Caco-2 (cell line): ENCODE measurements around the gene LRP1B. TPM values are rescaled to one million over a fixed set of nuclear protein-coding genes. Genes with fewer than 3 reads are reported as not detected.

ENCODE experiments used
- BruUV-seq: library from RNA; stranded (reverse); fragments of 400-500 nt; replicated peaks from 2 replicates; lab custom pipeline; 2021; lab: Mats Ljungman, UMichigan
- CTCF ChIA-PET: fragments of 300-600 bp; sonication (Branson Sonifier 250); formaldehyde crosslinking; loops from one replicate; lab custom pipeline; 2022; ENCODE audit warnings: antibody characterized with exemption; lab: Charles Lee
- POLR2A ChIA-PET: fragments of 300-600 bp; sonication (Branson Sonifier 250); formaldehyde crosslinking; loops from one replicate; lab custom pipeline; 2022; ENCODE audit warnings: antibody characterized with exemption; lab: Charles Lee
- DNase-seq, 2 experiments: peaks; one replicate each; pipeline versions ENCODE4 v3.0.0 to v3.0.0-alpha.2; 2020 to 2022
- H3K27me3 ChIP-seq: replicated peaks from 2 replicates; pipeline ENCODE4 v1.6.0; 2011; ENCODE audit warnings: low read length; ENCODE audit not compliant: control insufficient read depth, insufficient read depth
- H3K36me3 ChIP-seq: 2 replicates; pipeline ENCODE4 v1.5.1; 2011; ENCODE audit warnings: low read length; ENCODE audit not compliant: control insufficient read depth, insufficient read depth
- H3K4me1 ChIP-seq: fragments of 250-450 bp; sonication (Bioruptor Pico); 2 replicates; pipeline ENCODE4 v1.5.1; 2020; ENCODE audit warnings: mild to moderate bottlenecking
- H3K4me3 ChIP-seq: 2 replicates; pipeline ENCODE4 v1.5.1; 2011; ENCODE audit warnings: low read depth, mild to moderate bottlenecking, control low read depth, low read length
- H3K9me3 ChIP-seq: fragments of 250-450 bp; sonication (Bioruptor Pico); 2 replicates; pipeline ENCODE4 v1.5.1; 2020; ENCODE audit warnings: mild to moderate bottlenecking, moderate library complexity
- H3K27ac Mint-ChIP-seq: one replicate; pipeline ENCODE4 v1.8.0; 2022; ENCODE audit warnings: mixed read lengths; ENCODE audit not compliant: unreplicated experiment
- H3K27me3 Mint-ChIP-seq: one replicate; pipeline ENCODE4 v1.8.0; 2022; ENCODE audit warnings: mixed read lengths; ENCODE audit not compliant: insufficient read depth, unreplicated experiment
- H3K36me3 Mint-ChIP-seq: one replicate; pipeline ENCODE4 v1.8.0; 2022; ENCODE audit warnings: mild to moderate bottlenecking, mixed read lengths; ENCODE audit not compliant: insufficient read depth, unreplicated experiment
- H3K4me1 Mint-ChIP-seq: one replicate; pipeline ENCODE4 v1.8.0; 2022; ENCODE audit warnings: low read depth, mixed read lengths; ENCODE audit not compliant: unreplicated experiment
- H3K4me3 Mint-ChIP-seq: one replicate; pipeline ENCODE4 v1.8.0; 2022; ENCODE audit warnings: mild to moderate bottlenecking, moderate library complexity, mixed read lengths; ENCODE audit not compliant: unreplicated experiment
- H3K9me3 Mint-ChIP-seq: one replicate; pipeline ENCODE4 v1.8.0; 2022; ENCODE audit warnings: mixed read lengths; ENCODE audit not compliant: unreplicated experiment
- intact Hi-C: fragments of 100-400 bp; cut with micrococcal nuclease; formaldehyde crosslinking; loops from one replicate; pipeline ENCODE4 v1.10.0; 2022; ENCODE audit not compliant: unreplicated experiment
- total RNA-seq: library from RNA; stranded (reverse); gene quantifications from 2 replicates; pipeline ENCODE4 v1.2.3, GENCODE V29; 2022
- TF ChIP-seq, protein P1 (sequence below), 2 experiments: fragments of 200-600 bp in 1 of 2; IDR thresholded peaks; 1 replicate in 1 of 2; 2 replicates in 1 of 2; pipeline versions ENCODE4 v1.5.1 to v1.8.0; 2011 to 2022; ENCODE audit warnings: antibody characterized with exemption in 1 of 2, control low read depth in 1 of 2, inconsistent platforms in 1 of 2, low read depth in 1 of 2, low read length in 1 of 2, mild to moderate bottlenecking in 1 of 2, moderate library complexity in 1 of 2; ENCODE audit not compliant: insufficient read depth in 1 of 2, severe bottlenecking in 1 of 2, unreplicated experiment in 1 of 2

The LRP1B gene
- total RNA-seq, 1 experiment from 2014 or later = not detected

DNA sequence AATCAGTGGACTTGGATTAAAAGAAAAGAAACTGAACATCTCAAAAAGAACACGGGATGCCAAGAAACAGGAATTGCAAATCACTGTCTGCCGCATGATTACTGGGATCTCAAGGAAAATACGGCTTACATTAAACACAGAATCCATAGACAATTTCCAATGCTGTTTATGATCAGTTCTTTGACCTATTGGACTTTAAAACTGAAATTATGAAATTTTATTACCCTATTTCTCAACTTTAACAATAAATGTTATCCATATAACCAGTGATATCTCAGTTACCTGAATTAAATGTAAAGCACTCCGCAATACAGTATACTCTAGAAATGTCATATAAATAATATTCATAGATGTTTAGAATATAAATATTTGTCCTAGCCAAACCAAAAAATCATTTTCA lies 1793.8 kb downstream of the LRP1B start:
- DNase-seq = no peak
- Mint-ChIP-seq H3K9me3 (no peaks in the 10 kb centered on the region), H3K4me1 (no peaks in the 10 kb centered on the region), H3K4me3 (no peak overlapping the region), H3K27me3 (no peaks in the 10 kb centered on the region), H3K36me3 (no peaks in the 10 kb centered on the region), H3K27ac (no peak overlapping the region)
- no peaks in the 10 kb centered on the region for H3K36me3 ChIP-seq
- no peaks in the 10 kb centered on the region for H3K9me3 ChIP-seq
- no peak overlapping the region for H3K4me3 ChIP-seq
- TF ChIP-seq, protein P1, sequence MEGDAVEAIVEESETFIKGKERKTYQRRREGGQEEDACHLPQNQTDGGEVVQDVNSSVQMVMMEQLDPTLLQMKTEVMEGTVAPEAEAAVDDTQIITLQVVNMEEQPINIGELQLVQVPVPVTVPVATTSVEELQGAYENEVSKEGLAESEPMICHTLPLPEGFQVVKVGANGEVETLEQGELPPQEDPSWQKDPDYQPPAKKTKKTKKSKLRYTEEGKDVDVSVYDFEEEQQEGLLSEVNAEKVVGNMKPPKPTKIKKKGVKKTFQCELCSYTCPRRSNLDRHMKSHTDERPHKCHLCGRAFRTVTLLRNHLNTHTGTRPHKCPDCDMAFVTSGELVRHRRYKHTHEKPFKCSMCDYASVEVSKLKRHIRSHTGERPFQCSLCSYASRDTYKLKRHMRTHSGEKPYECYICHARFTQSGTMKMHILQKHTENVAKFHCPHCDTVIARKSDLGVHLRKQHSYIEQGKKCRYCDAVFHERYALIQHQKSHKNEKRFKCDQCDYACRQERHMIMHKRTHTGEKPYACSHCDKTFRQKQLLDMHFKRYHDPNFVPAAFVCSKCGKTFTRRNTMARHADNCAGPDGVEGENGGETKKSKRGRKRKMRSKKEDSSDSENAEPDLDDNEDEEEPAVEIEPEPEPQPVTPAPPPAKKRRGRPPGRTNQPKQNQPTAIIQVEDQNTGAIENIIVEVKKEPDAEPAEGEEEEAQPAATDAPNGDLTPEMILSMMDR (IDR thresholded peaks at IDR 0.05; ENCODE audit: insufficient read depth in 1 of 2, low read depth in 1 of 2, low read length in 1 of 2, severe bottlenecking in 1 of 2, unreplicated experiment in 1 of 2) = no peak
- no TSS peak for BruUV-seq
- H3K27me3 ChIP-seq = no peaks in the 10 kb centered on the region
- POLR2A ChIA-PET = no interaction called here
- intact Hi-C loops = no loop called here
- H3K4me1 ChIP-seq = no peaks in the 10 kb centered on the region
- CTCF ChIA-PET = no interaction called here

DNA sequence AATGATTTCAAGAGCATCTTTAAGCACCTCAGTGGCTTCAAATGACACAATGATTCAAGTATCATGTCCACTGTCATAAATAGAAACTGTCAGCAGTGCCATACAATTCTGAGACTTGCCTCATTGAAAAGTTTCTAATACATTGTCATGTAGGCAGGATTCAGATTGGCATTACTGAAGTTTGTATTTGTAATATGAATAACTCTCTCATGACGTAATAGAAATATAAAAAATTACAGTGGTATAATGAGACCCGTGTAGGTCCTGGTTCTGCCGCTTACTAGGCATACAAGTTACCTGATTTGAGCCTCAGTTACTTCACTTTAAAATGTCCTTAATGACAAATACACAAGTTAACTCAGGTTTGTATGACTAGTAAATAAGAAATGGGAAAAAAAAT lies 1814.5 kb downstream of the LRP1B start:
- no peaks in the 10 kb centered on the region for H3K9me3 Mint-ChIP-seq
- no peak for DNase-seq
- H3K27ac Mint-ChIP-seq = no peak overlapping the region
- H3K36me3 Mint-ChIP-seq = no peaks in the 10 kb centered on the region
- ChIA-PET CTCF (no interaction called here), POLR2A (no interaction called here)
- no TSS peak for BruUV-seq
- TF ChIP-seq, protein P1 (IDR thresholded peaks at IDR 0.05; ENCODE audit: insufficient read depth in 1 of 2, low read depth in 1 of 2, low read length in 1 of 2, severe bottlenecking in 1 of 2, unreplicated experiment in 1 of 2) = no peak
- H3K4me3 Mint-ChIP-seq = no peak overlapping the region
- Histone ChIP-seq H3K4me1 (no peaks in the 10 kb centered on the region), H3K36me3 (no peaks in the 10 kb centered on the region), H3K27me3 (no peaks in the 10 kb centered on the region), H3K4me3 (no peak overlapping the region), H3K9me3 (no peaks in the 10 kb centered on the region)
- H3K27me3 Mint-ChIP-seq = peaks cover 3% of the 10 kb centered on the region
- H3K4me1 Mint-ChIP-seq = no peaks in the 10 kb centered on the region
- intact Hi-C loops = no loop called here

DNA sequence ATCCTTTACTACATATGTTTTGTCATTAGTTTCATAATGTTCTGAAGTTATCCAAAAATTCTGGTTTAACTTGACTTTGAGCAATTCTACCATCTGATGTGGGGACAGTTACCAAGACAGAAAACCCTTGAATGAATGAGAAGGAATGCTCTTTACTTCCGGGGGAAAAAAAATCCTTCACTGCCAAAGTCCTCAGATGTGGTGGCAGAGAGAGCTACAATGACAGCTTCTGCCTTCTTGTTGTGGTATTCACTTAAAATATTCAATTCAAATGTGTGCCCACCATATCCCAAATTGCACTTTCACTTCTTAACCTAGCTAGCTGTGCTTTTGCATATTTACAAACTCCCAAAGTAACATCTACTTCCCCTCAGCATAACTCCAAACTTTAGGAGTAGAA lies 1818.9 kb downstream of the LRP1B start:
- Mint-ChIP-seq H3K36me3 (no peaks in the 10 kb centered on the region), H3K9me3 (no peaks in the 10 kb centered on the region), H3K4me1 (no peaks in the 10 kb centered on the region), H3K27ac (no peak overlapping the region), H3K27me3 (peaks cover 2% of the 10 kb centered on the region), H3K4me3 (no peak overlapping the region)
- no peak for DNase-seq
- BruUV-seq = no TSS peak
- intact Hi-C loops = no loop called here
- ChIA-PET POLR2A (no interaction called here), CTCF (no interaction called here)
- Histone ChIP-seq H3K4me3 (no peak overlapping the region), H3K36me3 (no peaks in the 10 kb centered on the region), H3K4me1 (no peaks in the 10 kb centered on the region), H3K9me3 (no peaks in the 10 kb centered on the region), H3K27me3 (no peaks in the 10 kb centered on the region)
- TF ChIP-seq, protein P1 (IDR thresholded peaks at IDR 0.05; ENCODE audit: insufficient read depth in 1 of 2, low read depth in 1 of 2, low read length in 1 of 2, severe bottlenecking in 1 of 2, unreplicated experiment in 1 of 2) = no peak
